Hepatocyte (in vitro differentiated cells): ENCODE data around the gene RTL1. TPM values are rescaled to one million over a fixed set of nuclear protein-coding genes. Genes with fewer than 3 reads are reported as not detected.

Source experiments
- DNase-seq: peaks from one replicate; pipeline ENCODE4 v3.0.0-alpha.2; 2016; ENCODE audit warnings: low spot score
- H2AFZ ChIP-seq: fragments of 200-600 bp; sonication (generic); 2 replicates; pipeline ENCODE4 v1.6.0; 2016; ENCODE audit warnings: antibody characterized with exemption, mild to moderate bottlenecking
- H3K27ac ChIP-seq: fragments of 200-600 bp; sonication (generic); 2 replicates; pipeline ENCODE4 v1.5.1; 2016; ENCODE audit warnings: mild to moderate bottlenecking
- H3K27me3 ChIP-seq: fragments of 200-600 bp; sonication (generic); 2 replicates; pipeline ENCODE4 v1.6.1; 2016
- H3K36me3 ChIP-seq: fragments of 200-600 bp; sonication (generic); replicated peaks from 2 replicates; pipeline ENCODE4 v1.5.1; 2016; ENCODE audit warnings: low read depth; ENCODE audit not compliant: insufficient read depth
- H3K4me1 ChIP-seq: fragments of 200-600 bp; sonication (generic); 2 replicates; pipeline ENCODE4 v1.5.1; 2016; ENCODE audit warnings: mild to moderate bottlenecking, moderate library complexity; ENCODE audit not compliant: insufficient read depth
- H3K4me2 ChIP-seq: fragments of 200-600 bp; sonication (generic); 2 replicates; pipeline ENCODE4 v1.6.0; 2016
- H3K4me3 ChIP-seq: fragments of 200-600 bp; sonication (generic); 2 replicates; pipeline ENCODE4 v1.5.1; 2016; ENCODE audit warnings: mild to moderate bottlenecking
- H3K79me2 ChIP-seq: fragments of 200-600 bp; sonication (generic); 2 replicates; pipeline ENCODE4 v1.6.0; 2017; ENCODE audit warnings: mild to moderate bottlenecking
- H3K9me2 ChIP-seq: fragments of 200-600 bp; sonication (generic); replicated peaks from 2 replicates; pipeline ENCODE4 v1.6.0; 2017; ENCODE audit warnings: mild to moderate bottlenecking; ENCODE audit not compliant: insufficient read depth
- H3K9me3 ChIP-seq: fragments of 200-600 bp; sonication (generic); 2 replicates; pipeline ENCODE4 v1.5.1; 2016; ENCODE audit warnings: low read depth, mild to moderate bottlenecking
- H4K20me1 ChIP-seq: fragments of 200-600 bp; sonication (generic); 2 replicates; pipeline ENCODE4 v1.6.0; 2016; ENCODE audit warnings: mild to moderate bottlenecking; ENCODE audit not compliant: insufficient read depth, poor library complexity, severe bottlenecking
- EZH2 ChIP-seq: fragments of 200-600 bp; sonication (generic); IDR thresholded peaks from 2 replicates; pipeline ENCODE4 v1.6.1; 2016; ENCODE audit warnings: antibody characterized with exemption, mild to moderate bottlenecking, borderline replicate concordance
- EZH2phosphoT487 ChIP-seq: fragments of 200-600 bp; sonication (generic); IDR thresholded peaks from one replicate; pipeline ENCODE4 v1.6.1; 2018; ENCODE audit warnings: antibody characterized with exemption, mild to moderate bottlenecking, low read depth, moderate library complexity; ENCODE audit not compliant: unreplicated experiment, severe bottlenecking
- WGBS: methylation state at CpG from one replicate; pipeline ENCODE4 v1.1.6; 2016; ENCODE audit warnings: low lambda C conversion rate; ENCODE audit errors: missing lambda C conversion rate; 5-methylcytosine and 5-hydroxymethylcytosine counted together
- polyA plus RNA-seq: library from polyadenylated mRNA; unstranded; fragments of >200 nt; fragmentation: Nextera tagmentation; extraction: Ambion mirVana; gene quantifications from 2 replicates; pipeline ENCODE4 v1.2.1, GENCODE V29; 2016
- total RNA-seq: library from RNA; depleted of rRNA; stranded (reverse); fragments of >200 nt; gene quantifications from 2 replicates; pipeline ENCODE4 v1.2.3, GENCODE V29; 2014
- TF ChIP-seq, protein P1 (sequence below): fragments of 200-600 bp; sonication (generic); IDR thresholded peaks from 2 replicates; pipeline ENCODE4 v1.5.1; 2016; ENCODE audit warnings: antibody characterized with exemption, mild to moderate bottlenecking; ENCODE audit not compliant: poor library complexity

RTL1 gene
- total and polyA plus RNA-seq, 2 experiments from 2014 or later: 1.4 to 2.6 TPM

DNA sequence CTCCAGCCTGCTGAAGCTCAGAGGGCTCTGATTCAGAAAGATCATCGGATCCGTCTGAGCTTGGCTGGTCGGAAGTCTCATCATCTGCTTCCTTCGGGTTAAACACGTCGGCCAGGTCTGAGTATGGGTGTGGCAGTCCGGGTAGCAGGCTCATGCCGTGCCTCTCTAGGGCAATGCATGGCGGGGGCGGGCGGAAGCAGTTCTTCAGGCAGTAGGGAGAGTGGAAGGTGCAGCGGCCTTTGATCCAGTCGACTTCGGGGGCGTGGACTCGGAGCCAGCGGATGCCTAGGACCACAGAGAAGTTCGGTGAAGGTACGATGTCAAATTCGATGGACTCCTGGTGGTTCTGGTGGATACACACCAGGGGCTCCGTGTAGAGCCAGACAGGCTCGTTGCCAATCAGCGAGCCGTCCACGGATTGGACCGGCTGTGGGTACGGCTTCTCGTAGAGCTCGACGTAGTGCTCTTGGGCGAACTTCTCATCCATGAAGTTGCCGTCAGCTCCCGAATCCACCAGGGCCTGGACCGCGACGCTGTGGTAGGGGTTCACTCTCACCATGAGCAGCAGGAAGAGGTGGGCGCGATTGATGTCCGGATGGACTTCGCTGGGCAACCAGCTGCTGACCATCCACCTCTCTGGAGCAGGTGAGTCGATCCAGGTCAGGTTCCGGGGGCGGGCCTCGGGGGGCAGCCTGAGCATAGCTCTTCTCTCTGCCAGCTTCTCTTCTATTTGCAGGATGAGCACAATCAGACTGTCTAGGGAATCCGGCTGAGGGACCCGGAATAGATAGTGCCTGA, 20.3 kb downstream of the RTL1 start:
- no peaks in the 10 kb centered on the region for H3K27me3 ChIP-seq
- no peak overlapping the region for H3K4me2 ChIP-seq
- no peaks in the 10 kb centered on the region for H3K79me2 ChIP-seq
- TF ChIP-seq, protein P1, sequence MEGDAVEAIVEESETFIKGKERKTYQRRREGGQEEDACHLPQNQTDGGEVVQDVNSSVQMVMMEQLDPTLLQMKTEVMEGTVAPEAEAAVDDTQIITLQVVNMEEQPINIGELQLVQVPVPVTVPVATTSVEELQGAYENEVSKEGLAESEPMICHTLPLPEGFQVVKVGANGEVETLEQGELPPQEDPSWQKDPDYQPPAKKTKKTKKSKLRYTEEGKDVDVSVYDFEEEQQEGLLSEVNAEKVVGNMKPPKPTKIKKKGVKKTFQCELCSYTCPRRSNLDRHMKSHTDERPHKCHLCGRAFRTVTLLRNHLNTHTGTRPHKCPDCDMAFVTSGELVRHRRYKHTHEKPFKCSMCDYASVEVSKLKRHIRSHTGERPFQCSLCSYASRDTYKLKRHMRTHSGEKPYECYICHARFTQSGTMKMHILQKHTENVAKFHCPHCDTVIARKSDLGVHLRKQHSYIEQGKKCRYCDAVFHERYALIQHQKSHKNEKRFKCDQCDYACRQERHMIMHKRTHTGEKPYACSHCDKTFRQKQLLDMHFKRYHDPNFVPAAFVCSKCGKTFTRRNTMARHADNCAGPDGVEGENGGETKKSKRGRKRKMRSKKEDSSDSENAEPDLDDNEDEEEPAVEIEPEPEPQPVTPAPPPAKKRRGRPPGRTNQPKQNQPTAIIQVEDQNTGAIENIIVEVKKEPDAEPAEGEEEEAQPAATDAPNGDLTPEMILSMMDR: no peak
- TF ChIP-seq EZH2phosphoT487 (no peak), EZH2 (no peak)
- no peaks in the 10 kb centered on the region for H3K9me2 ChIP-seq
- DNase-seq: no peak
- no peaks in the 10 kb centered on the region for H4K20me1 ChIP-seq
- no peak overlapping the region for H3K4me3 ChIP-seq
- 97% methylated on average over 46 of the region's 46 CpGs for WGBS
- H3K4me1 ChIP-seq: peaks cover 13% of the 10 kb centered on the region
- H3K27ac ChIP-seq: no peak overlapping the region
- no peak overlapping the region for H2AFZ ChIP-seq
- H3K9me3 ChIP-seq: no peaks in the 10 kb centered on the region
- no peaks in the 10 kb centered on the region for H3K36me3 ChIP-seq

- no peaks in the 10 kb centered on the region for H4K20me1 ChIP-seq
- WGBS: 95% methylated on average over 49 of the region's 49 CpGs
These were observed 21.2 kb downstream of the RTL1 start for GRCh38 chr14:100882026-100882967.

DNA sequence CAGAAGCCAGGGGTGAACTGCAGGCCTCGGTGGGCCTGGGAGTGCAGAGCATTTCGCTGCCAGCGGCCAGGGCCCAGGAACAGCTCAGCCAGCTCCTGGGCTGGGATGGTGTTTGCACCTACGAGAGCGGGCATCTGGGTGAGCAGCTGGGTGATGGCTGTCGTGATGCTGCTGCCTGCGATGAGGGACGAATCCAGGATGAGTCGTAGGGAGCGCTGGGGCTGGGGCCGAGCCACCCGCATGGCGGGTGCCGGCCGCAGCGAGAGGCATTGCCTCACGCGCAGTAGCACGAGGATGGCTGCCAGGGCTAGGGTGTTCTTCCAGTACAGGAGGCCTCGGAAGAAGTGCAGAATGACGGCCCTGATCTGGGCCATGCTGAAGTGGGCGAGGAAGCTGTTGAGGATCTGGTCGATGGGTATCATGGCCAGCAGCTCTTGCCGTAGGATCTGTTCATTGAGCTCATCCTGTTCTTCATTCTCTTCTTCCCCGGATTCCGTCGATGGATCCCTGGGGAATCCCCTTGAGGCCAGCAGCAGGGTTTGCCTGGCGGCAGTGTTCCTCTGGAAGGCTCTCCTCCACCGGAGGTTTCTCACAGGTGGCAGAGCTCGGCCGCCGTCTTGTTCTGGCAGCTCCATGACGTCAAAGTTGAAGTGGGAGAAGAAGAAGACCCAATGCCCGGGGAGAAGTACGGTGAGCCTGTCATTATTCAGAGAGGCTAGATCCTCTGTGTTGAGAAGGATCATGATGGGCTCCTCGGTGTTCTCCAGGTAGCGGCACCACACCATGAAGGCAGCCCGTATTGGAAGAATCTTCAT, 22.1 kb downstream of the RTL1 start:
- 97% methylated on average over 38 of the region's 38 CpGs for WGBS
- no peaks in the 10 kb centered on the region for H3K79me2 ChIP-seq

More at GRCh38 chr14:100882026-100882967, 21.2 kb downstream of the RTL1 start:
- Histone ChIP-seq H3K79me2 (no peaks in the 10 kb centered on the region), H3K27ac (no peak overlapping the region), H3K36me3 (no peaks in the 10 kb centered on the region), H3K4me1 (peaks cover 7% of the 10 kb centered on the region), H3K9me2 (no peaks in the 10 kb centered on the region), H3K4me2 (no peak overlapping the region), H3K9me3 (no peaks in the 10 kb centered on the region), H2AFZ (no peak overlapping the region), H3K4me3 (no peak overlapping the region), H3K27me3 (no peaks in the 10 kb centered on the region)
- no peak for DNase-seq
- TF ChIP-seq EZH2: no peak
- TF ChIP-seq EZH2phosphoT487: no peak
- TF ChIP-seq, protein P1: no peak

More for the DNA sequence above, 22.1 kb downstream of the RTL1 start:
- H3K9me3 ChIP-seq: no peaks in the 10 kb centered on the region
- DNase-seq: no peak
- no peak overlapping the region for H3K4me3 ChIP-seq
- no peaks in the 10 kb centered on the region for H3K9me2 ChIP-seq
- TF ChIP-seq, protein P1: no peak
- TF ChIP-seq EZH2phosphoT487 (no peak), EZH2 (no peak)
- no peak overlapping the region for H3K4me2 ChIP-seq
- H3K4me1 ChIP-seq: peaks cover 7% of the 10 kb centered on the region
- no peaks in the 10 kb centered on the region for H3K27me3 ChIP-seq
- no peak overlapping the region for H3K27ac ChIP-seq
- H4K20me1 ChIP-seq: no peaks in the 10 kb centered on the region
- H3K36me3 ChIP-seq: no peaks in the 10 kb centered on the region
- H2AFZ ChIP-seq: no peak overlapping the region
